Mucosa of descending colon (tissue), 3 donors: ENCODE results near the gene TUBA4A. TPM values are rescaled to one million over a fixed set of nuclear protein-coding genes. Genes with fewer than 3 reads are reported as not detected.
A peak's percentile ranks its signal among the peaks of the same experiment; 100 is the strongest.

ENCODE experiments used
- ATAC-seq: fragments of 200-7000 bp; cut with Tn5 transposase; one replicate; pipeline ENCODE4 v1.9.1; 2020; ENCODE audit warnings: mild to moderate bottlenecking, moderate library complexity
- DNase-seq, 3 donors: peaks; one replicate each; pipeline ENCODE4 v3.0.0-alpha.2; 2020
- H3K36me3 ChIP-seq: fragments of 200-600 bp; one replicate; pipeline ENCODE4 v1.8.0; 2021; ENCODE audit warnings: low read depth, mild to moderate bottlenecking
- H3K4me1 ChIP-seq: fragments of 200-600 bp; one replicate; pipeline ENCODE4 v1.8.0; 2021; ENCODE audit warnings: low read depth, mild to moderate bottlenecking
- H3K4me3 ChIP-seq: fragments of 200-600 bp; one replicate; pipeline ENCODE4 v1.8.0; 2021; ENCODE audit warnings: mild to moderate bottlenecking
- H3K9me3 ChIP-seq: fragments of 200-600 bp; one replicate; pipeline ENCODE4 v1.8.0; 2021; ENCODE audit warnings: mild to moderate bottlenecking
- intact Hi-C, 2 donors: fragments of 100-400 bp; cut with DNase I in 1 of 2; cut with micrococcal nuclease in 1 of 2; formaldehyde crosslinking; loops; one replicate each; pipeline versions ENCODE4 v1.11.0 to v1.11.1; 2022; cut with DNase I, micrococcal nuclease
- total RNA-seq, 3 donors: library from RNA; stranded (reverse); fragmentation: NEBNext Ultra II Directional in 2 of 3; extraction: Animal tissue kit (Norgen Biotek cat#: 25700) in 2 of 3; gene quantifications; one replicate each; pipeline versions ENCODE4 v1.2.1 to v1.2.4, GENCODE V29; 2021 to 2023
- TF ChIP-seq, protein P1 (sequence below): fragments of 200-600 bp; IDR thresholded peaks from one replicate; pipeline ENCODE4 v1.8.0; 2022; ENCODE audit warnings: antibody characterized with exemption, mild to moderate bottlenecking
- donor health status: DM: no; HTN: no; CAD: no; lungs with moderate emphysema.
- donor health status: DM: no; HTN: no; CAD: no.
- donor health status: DM: no; HTN: yes; CAD: no.

TUBA4A gene
- total RNA-seq, 3 donors from 2014 or later: 69.7 to 75.3 (median 75.0) TPM

DNA sequence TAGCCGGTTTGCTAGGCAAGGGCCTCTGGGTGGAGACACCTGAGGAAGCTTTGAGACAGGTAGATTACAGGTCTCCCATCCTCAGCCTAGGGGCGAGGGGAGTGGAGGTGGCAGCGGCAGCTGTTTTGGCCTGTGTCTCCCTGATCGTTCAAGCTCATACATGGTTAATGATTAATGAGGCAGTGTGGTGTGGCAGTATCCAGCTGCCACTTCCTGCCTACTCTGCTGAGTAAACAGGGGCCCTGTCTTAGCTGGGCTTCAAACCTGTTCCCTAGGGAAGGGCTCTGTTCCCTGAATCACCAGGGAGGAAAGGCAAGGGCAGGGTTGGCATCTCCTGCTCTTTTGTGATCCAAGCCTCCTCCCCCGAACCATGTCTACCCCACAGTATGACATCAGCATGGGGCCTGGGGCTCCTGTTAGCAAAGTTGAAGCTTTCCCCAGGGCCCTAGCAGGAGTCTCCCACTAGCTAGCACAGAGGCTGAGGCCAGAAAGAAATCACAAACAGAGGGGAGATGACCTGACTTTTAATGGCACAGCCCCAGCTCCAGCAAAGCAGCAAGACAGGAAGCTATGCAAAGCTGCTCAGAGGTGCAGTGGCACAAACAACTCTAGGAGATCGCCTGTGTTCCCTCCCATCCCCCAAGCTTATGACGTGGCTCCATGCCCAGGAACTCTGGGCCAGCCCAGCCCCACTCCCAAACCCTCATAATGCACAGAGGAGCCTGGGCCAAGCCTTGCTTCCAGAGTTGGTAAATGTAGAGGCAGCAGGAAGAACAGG, 4.3 kb downstream of the TUBA4A start:
- peak; percentile 90 to 96 (median 90) for DNase-seq
- TF ChIP-seq, protein P1, sequence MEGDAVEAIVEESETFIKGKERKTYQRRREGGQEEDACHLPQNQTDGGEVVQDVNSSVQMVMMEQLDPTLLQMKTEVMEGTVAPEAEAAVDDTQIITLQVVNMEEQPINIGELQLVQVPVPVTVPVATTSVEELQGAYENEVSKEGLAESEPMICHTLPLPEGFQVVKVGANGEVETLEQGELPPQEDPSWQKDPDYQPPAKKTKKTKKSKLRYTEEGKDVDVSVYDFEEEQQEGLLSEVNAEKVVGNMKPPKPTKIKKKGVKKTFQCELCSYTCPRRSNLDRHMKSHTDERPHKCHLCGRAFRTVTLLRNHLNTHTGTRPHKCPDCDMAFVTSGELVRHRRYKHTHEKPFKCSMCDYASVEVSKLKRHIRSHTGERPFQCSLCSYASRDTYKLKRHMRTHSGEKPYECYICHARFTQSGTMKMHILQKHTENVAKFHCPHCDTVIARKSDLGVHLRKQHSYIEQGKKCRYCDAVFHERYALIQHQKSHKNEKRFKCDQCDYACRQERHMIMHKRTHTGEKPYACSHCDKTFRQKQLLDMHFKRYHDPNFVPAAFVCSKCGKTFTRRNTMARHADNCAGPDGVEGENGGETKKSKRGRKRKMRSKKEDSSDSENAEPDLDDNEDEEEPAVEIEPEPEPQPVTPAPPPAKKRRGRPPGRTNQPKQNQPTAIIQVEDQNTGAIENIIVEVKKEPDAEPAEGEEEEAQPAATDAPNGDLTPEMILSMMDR: no peak
- H3K9me3 ChIP-seq: no peaks in the 10 kb centered on the region
- H3K36me3 ChIP-seq: no peaks in the 10 kb centered on the region
- H3K4me3 ChIP-seq: no peak overlapping the region
- peaks cover 64% of the 10 kb centered on the region for H3K4me1 ChIP-seq
- intact Hi-C loops: no loop called here
- peak; percentile 70 for ATAC-seq

DNA sequence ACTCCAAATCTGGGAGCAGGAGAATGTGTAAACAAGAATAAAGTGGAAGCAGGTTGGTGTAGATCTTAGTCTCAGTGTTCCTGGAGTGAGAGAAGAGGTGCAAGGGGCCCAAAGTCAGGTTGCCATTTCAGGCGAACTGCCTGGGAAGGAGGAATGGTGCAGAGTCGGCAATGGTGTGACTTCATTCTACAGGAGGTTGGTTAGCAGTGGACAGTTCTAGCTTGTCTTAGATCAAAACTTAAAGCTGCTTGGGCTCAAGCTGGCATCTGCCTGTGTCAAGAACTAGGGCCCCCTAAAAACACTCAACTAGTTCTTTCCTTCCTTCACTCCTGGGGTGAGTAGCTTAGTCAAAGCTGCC, 4.9 kb downstream of the TUBA4A start:
- no peaks in the 10 kb centered on the region for H3K36me3 ChIP-seq
- H3K4me3 ChIP-seq: no peak overlapping the region
- H3K9me3 ChIP-seq: no peaks in the 10 kb centered on the region
- TF ChIP-seq, protein P1: no peak
- intact Hi-C loops: no loop called here
- ATAC-seq: no peak
- peaks cover 63% of the 10 kb centered on the region for H3K4me1 ChIP-seq
- DNase-seq: no peak

DNA sequence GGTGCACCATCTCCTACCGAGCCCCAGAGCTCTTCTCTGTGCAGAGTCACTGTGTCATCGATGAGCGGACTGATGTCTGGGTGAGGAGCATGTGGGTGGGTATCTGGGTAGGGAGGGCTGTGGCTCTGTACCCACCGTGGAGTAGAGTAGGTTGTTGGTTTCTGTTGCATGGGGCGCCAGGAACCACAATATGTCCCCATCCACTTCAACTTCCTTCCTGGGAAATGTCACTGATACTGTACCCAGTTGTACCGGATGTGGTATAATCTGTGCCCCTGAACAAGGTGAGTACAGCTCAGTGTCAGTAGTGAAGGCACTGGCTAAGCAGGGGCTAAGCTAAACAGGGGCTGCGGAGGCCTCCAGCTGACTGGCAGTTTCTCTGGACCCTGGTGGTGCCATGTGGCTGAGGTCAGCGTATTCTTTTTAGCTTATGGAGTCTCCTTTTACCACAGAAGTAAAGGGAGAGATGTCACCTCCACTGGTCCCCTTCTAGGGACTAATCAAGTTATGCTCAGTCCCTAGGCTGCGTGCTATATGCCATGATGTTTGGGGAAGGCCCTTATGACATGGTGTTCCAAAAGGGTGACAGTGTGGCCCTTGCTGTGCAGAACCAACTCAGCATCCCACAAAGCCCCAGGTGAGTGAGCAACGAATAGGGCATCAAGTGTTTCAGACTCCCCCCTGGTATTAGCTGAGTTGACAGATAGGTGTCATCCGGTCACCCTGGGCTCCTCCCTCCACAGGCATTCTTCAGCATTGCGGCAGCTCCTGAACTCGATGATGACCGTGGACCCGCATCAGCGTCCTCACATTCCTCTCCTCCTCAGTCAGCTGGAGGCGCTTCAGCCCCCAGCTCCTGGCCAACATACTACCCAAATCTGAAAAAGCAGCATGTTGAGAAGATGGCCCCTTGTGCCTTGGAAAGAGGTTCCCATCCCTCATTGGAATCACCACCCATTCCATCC, 5.8 kb downstream of the TUBA4A start:
- TF ChIP-seq, protein P1: no peak
- ATAC-seq (peak; percentile 5), DNase-seq (peak in 1 of 3 donors; percentile 64)
- Histone ChIP-seq H3K36me3 (no peaks in the 10 kb centered on the region), H3K4me1 (peaks cover 63% of the 10 kb centered on the region), H3K4me3 (no peak overlapping the region), H3K9me3 (no peaks in the 10 kb centered on the region)
- intact Hi-C loops: no loop called here

DNA sequence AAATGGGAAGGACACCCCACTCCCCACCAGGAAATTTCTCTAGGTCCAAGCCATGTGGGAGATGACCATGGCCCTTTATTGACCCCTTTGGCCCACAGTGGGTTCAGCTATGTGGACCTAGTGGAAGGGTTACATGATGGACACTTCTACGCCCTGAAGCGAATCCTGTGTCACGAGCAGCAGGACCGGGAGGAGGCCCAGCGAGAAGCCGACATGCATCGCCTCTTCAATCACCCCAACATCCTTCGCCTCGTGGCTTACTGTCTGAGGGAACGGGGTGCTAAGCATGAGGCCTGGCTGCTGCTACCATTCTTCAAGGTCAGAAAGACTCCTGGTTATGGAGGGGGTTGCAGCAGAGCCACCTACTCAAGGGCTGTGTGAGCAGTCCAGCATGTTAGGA, 7.2 kb downstream of the TUBA4A start:
- Histone ChIP-seq H3K36me3 (no peaks in the 10 kb centered on the region), H3K9me3 (no peaks in the 10 kb centered on the region), H3K4me3 (no peak overlapping the region), H3K4me1 (peaks cover 55% of the 10 kb centered on the region)
- intact Hi-C loops: no loop called here
- DNase-seq (no peak), ATAC-seq (no peak)
- TF ChIP-seq, protein P1: no peak

DNA sequence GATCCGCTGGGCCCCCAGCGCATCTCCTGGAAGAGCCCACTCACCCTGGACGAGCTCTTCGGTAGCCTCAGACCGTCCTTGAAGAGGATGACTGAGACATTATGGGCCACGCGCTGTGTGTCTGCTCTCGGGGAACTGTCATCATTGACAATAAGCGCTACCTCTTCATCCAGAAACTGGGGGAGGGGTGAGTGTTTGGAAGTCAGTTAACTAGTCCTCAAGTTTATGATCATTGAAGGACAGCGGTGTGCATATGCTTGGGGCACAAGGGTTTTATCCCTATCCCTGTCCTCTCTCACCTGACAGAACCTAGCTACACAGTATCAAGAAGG, 7.9 kb downstream of the TUBA4A start:
- Histone ChIP-seq H3K36me3 (no peaks in the 10 kb centered on the region), H3K4me3 (peak overlapping the region; percentile 50), H3K4me1 (peaks cover 48% of the 10 kb centered on the region), H3K9me3 (no peaks in the 10 kb centered on the region)
- TF ChIP-seq, protein P1: no peak
- intact Hi-C loops: no loop called here
- DNase-seq (no peak), ATAC-seq (no peak)
